Measurements from ENCODE around the gene NRCAM.

- no peak for TF ChIP-seq CTCF (CRISPR knock-in tag; IDR thresholded peaks at IDR 0.05)
- TF ChIP-seq PLSCR1 (CRISPR knock-in tag; IDR thresholded peaks at IDR 0.05; ENCODE audit: borderline replicate concordance) = no peak
Observed at GRCh38 chr7:108234971-108235450, 221.2 kb downstream of the NRCAM start.

Data from HepG2 (cell line).